Measurements from ENCODE around the gene TSPEAR. TPM values are rescaled to one million over a fixed set of nuclear protein-coding genes. Genes with fewer than 3 reads are reported as not detected.

The TSPEAR gene
- total and polyA plus RNA-seq, 9 of the 15 experiments (the other 6 are each of a cell fraction or from before 2014, with no cell fraction given), result not detected

DNA sequence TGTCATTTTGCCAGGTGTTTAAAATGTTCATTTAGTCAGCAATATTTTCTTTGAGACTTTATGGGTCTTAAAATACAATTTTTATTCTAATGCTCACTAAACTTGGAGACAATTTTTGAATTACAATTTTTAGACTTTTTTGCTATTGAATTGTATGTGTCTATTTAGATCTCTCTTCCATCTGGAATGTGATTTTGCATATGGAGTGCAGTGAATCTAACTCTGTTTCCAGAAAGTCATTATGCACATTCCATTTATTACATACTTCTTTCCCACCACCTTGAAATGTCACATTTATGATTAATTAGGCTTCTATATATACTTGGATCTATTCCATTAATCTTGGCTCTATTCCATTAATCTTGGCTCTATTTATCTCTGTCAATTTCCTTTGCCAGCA, 5.6 kb upstream of the TSPEAR start:
- no peaks in the 10 kb centered on the region for H3K9me3 ChIP-seq (replicated peaks; ENCODE audit: control insufficient read depth, insufficient read depth, low read depth, low read length)
- in situ Hi-C loops (cut with MboI), result no loop called here
- H3K9ac ChIP-seq (ENCODE audit: insufficient read depth in 1 of 2, low read depth in 2 of 2, low read length in 2 of 2), result no peak overlapping the region
- intact Hi-C loops (cut with micrococcal nuclease), result no loop called here
- ChIA-PET POLR2A (no interaction called here), CTCF (ENCODE audit: low intra/inter-chr PET ratio) (interaction anchor here (0.9 kb wide), 1 partner anchor 207 kb away, joined by 4 read pairs; no protein-coding TSS in a partner anchor)
- no peaks in the 10 kb centered on the region for H3K79me2 ChIP-seq (ENCODE audit: control insufficient read depth, insufficient read depth, low read length)
- no peak overlapping the region for H3K4me2 ChIP-seq (ENCODE audit: insufficient read depth, low read length)
- peaks cover 3% of the 10 kb centered on the region; the same call in 1 of the 2 replicates for H4K20me1 ChIP-seq (replicated peaks; ENCODE audit: control insufficient read depth, insufficient read depth, low read length)
- FAIRE-seq, result no peak
- DNase-seq (ENCODE audit: extremely low read depth in 1 of 4, low spot score in 3 of 4), result no peak
- no peak overlapping the region for H2AFZ ChIP-seq (ENCODE audit: low read depth, low read length)
- BruUV-seq (replicated peaks), result no TSS peak
- TF ChIP-seq PURB (CRISPR knock-in tag; IDR thresholded peaks at IDR 0.05; ENCODE audit: low read depth), result no peak
- TF ChIP-seq, protein P1, sequence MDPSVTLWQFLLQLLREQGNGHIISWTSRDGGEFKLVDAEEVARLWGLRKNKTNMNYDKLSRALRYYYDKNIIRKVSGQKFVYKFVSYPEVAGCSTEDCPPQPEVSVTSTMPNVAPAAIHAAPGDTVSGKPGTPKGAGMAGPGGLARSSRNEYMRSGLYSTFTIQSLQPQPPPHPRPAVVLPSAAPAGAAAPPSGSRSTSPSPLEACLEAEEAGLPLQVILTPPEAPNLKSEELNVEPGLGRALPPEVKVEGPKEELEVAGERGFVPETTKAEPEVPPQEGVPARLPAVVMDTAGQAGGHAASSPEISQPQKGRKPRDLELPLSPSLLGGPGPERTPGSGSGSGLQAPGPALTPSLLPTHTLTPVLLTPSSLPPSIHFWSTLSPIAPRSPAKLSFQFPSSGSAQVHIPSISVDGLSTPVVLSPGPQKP (CRISPR knock-in tag; IDR thresholded peaks at IDR 0.05), result no peak
- TF ChIP-seq C11orf30 (IDR thresholded peaks at IDR 0.05; ENCODE audit: low read depth), result peak; percentile 14; the same call in 1 of the 2 replicates
- TF ChIP-seq SMC3 (conservative IDR thresholded peaks at IDR 0.05; ENCODE audit: insufficient read depth, low read depth, low read length), result no peak
- TF ChIP-seq ZNF316 (IDR thresholded peaks at IDR 0.05), result peak; percentile 40; the same call in 1 of the 2 replicates
- no peak for TF ChIP-seq ZNF232 (CRISPR knock-in tag; IDR thresholded peaks at IDR 0.05)
- no peaks in the 10 kb centered on the region for H3K36me3 ChIP-seq (ENCODE audit: control insufficient read depth, insufficient read depth, low read length)
- no peak overlapping the region for H3K4me3 ChIP-seq
- no peaks in the 10 kb centered on the region for H3K9me1 ChIP-seq (ENCODE audit: control insufficient read depth, insufficient read depth, low read length)
- peaks cover 16 to 32% of the 10 kb centered on the region in 2 experiments; a peak in 4 of 5 replicates for H3K27me3 ChIP-seq (ENCODE audit: control insufficient read depth in 2 of 2, insufficient read depth in 2 of 2, low read length in 2 of 2)
- no peak for ATAC-seq
- no peaks in the 10 kb centered on the region for H3K4me1 ChIP-seq (replicated peaks in 1 of 2; ENCODE audit: control insufficient read depth in 2 of 2, insufficient read depth in 2 of 2, low read length in 2 of 2)
- no peak overlapping the region for H3K27ac ChIP-seq (ENCODE audit: extremely low read depth, low read depth, low read length)
